ENCODE measurements around the gene TNFAIP8.

TNFAIP8 gene

GRCh38 chr5:119328753-119329602, 26.8 kb upstream of the TNFAIP8 start:
- H3K4me3 ChIP-seq (ENCODE audit: low read depth, low read length) = no peak overlapping the region

GRCh38 chr5:119329666-119330065, 26.2 kb upstream of the TNFAIP8 start:
- no peak overlapping the region for H3K4me3 ChIP-seq (ENCODE audit: low read depth, low read length)

- H3K4me3 ChIP-seq (ENCODE audit: low read depth, low read length) = no peak overlapping the region
Observed at GRCh38 chr5:119330367-119331183, 25.2 kb upstream of the TNFAIP8 start.

- no peak overlapping the region for H3K4me3 ChIP-seq (ENCODE audit: low read depth, low read length)
Observed at GRCh38 chr5:119331566-119332095, 24.2 kb upstream of the TNFAIP8 start.

GRCh38 chr5:119332208-119332607, 23.6 kb upstream of the TNFAIP8 start:
- no peak overlapping the region for H3K4me3 ChIP-seq (ENCODE audit: low read depth, low read length)

GRCh38 chr5:119332978-119333401, 22.8 kb upstream of the TNFAIP8 start:
- H3K4me3 ChIP-seq (ENCODE audit: low read depth, low read length) = no peak overlapping the region

- H3K4me3 ChIP-seq (ENCODE audit: low read depth, low read length) = no peak overlapping the region
Observed at GRCh38 chr5:119333421-119333851, 22.4 kb upstream of the TNFAIP8 start.

GRCh38 chr5:119335261-119335677, 20.6 kb upstream of the TNFAIP8 start:
- no peak overlapping the region for H3K4me3 ChIP-seq (ENCODE audit: low read depth, low read length)

GRCh38 chr5:119336262-119336661, 19.6 kb upstream of the TNFAIP8 start:
- no peak overlapping the region for H3K4me3 ChIP-seq (ENCODE audit: low read depth, low read length)

- H3K4me3 ChIP-seq (ENCODE audit: low read depth, low read length) = no peak overlapping the region
Observed at GRCh38 chr5:119336845-119337580, 18.8 kb upstream of the TNFAIP8 start.

- H3K4me3 ChIP-seq (ENCODE audit: low read depth, low read length) = no peak overlapping the region
Observed at GRCh38 chr5:119338326-119338946, 17.4 kb upstream of the TNFAIP8 start.

GRCh38 chr5:119339344-119339743, 16.5 kb upstream of the TNFAIP8 start:
- no peak overlapping the region for H3K4me3 ChIP-seq (ENCODE audit: low read depth, low read length)

GRCh38 chr5:119339965-119340364, 15.9 kb upstream of the TNFAIP8 start:
- H3K4me3 ChIP-seq (ENCODE audit: low read depth, low read length) = no peak overlapping the region

- H3K4me3 ChIP-seq (ENCODE audit: low read depth, low read length) = no peak overlapping the region
Observed at GRCh38 chr5:119340597-119341218, 15.1 kb upstream of the TNFAIP8 start.

GRCh38 chr5:119341452-119342349, 14.1 kb upstream of the TNFAIP8 start:
- H3K4me3 ChIP-seq (ENCODE audit: low read depth, low read length) = no peak overlapping the region

GRCh38 chr5:119342406-119342805, 13.4 kb upstream of the TNFAIP8 start:
- no peak overlapping the region for H3K4me3 ChIP-seq (ENCODE audit: low read depth, low read length)

- no peak overlapping the region for H3K4me3 ChIP-seq (ENCODE audit: low read depth, low read length)
Observed at GRCh38 chr5:119343052-119343451, 12.8 kb upstream of the TNFAIP8 start.

- no peak overlapping the region for H3K4me3 ChIP-seq (ENCODE audit: low read depth, low read length)
Observed at GRCh38 chr5:119343766-119344165, 12.1 kb upstream of the TNFAIP8 start.

- H3K4me3 ChIP-seq (ENCODE audit: low read depth, low read length) = no peak overlapping the region
Observed at GRCh38 chr5:119344231-119344630, 11.6 kb upstream of the TNFAIP8 start.

Data from iPS-11a (cell line).